ENCODE measurements around the gene TMEM132E. TPM values are rescaled to one million over a fixed set of nuclear protein-coding genes. Genes with fewer than 3 reads are reported as not detected.

The TMEM132E gene
- total and polyA plus RNA-seq, 2 of the 8 experiments (the other 6 are each of a cell fraction or from before 2014, with no cell fraction given) = 0.45 to 0.60 TPM

DNA sequence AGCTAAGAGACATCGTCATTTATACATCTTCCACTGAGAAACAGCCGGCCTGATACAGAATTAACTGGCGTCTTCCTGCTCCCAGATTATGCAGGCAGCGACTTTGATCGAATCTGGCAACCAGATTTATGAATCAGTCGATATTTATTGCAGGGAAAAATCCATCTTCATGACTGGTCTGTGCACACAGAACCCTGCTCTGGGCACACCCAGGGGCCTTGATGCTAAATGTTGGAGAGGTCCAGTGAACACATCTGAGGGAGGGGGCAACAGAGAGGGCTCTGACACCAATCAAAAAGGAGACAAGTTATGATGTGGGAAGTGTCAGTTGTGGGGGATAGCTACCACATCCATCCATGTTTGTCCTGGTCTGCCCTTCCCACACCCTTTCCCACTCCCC lies 102.9 kb downstream of the TMEM132E start (continued):
- no peak for TF ChIP-seq CTBP2 (IDR thresholded peaks at IDR 0.05; ENCODE audit: borderline replicate concordance, insufficient read depth, insufficient read length, low read length)
- no peak for TF ChIP-seq JUN (IDR thresholded peaks at IDR 0.05; ENCODE audit: low read depth, low read length)
- no peak for TF ChIP-seq HDAC2 (IDR thresholded peaks at IDR 0.05; ENCODE audit: borderline replicate concordance in 1 of 2, low read depth in 2 of 2, low read length in 2 of 2)
- no peak for TF ChIP-seq BCL11A (IDR thresholded peaks at IDR 0.05; ENCODE audit: low read depth in 2 of 2, low read length in 2 of 2)
- TF ChIP-seq SRF (IDR thresholded peaks at IDR 0.05; ENCODE audit: low read depth, low read length) = no peak
- TF ChIP-seq SP2 (IDR thresholded peaks at IDR 0.05; ENCODE audit: low read length) = no peak
- no peak for TF ChIP-seq POLR2AphosphoS5 (IDR thresholded peaks at IDR 0.05; ENCODE audit: low read depth, low read length)

Data from H1 (cell line).